GM12891 (cell line): ENCODE measurements around the gene AKIRIN2.

Experiments used
- DNase-seq: peaks from one replicate; pipeline ENCODE4 v3.0.0; 2011; ENCODE audit warnings: low spot score; ENCODE audit not compliant: insufficient read length
- FAIRE-seq: peaks from 2 replicates; lab custom pipeline; 2011; peaks lifted over from hg19 to GRCh38; lab: Jason Lieb, UNC
- PAX5 ChIP-seq: IDR thresholded peaks from 2 replicates; pipeline ENCODE4 v1.6.1; 2011; ENCODE audit warnings: low read length, moderate library complexity, mild to moderate bottlenecking; ENCODE audit not compliant: insufficient read depth, severe bottlenecking
- POLR2A ChIP-seq: IDR thresholded peaks from 2 replicates; pipeline ENCODE4 v1.6.1; 2011; ENCODE audit warnings: low read depth, low read length, control low read depth
- POLR2AphosphoS5 ChIP-seq: IDR thresholded peaks from 2 replicates; pipeline ENCODE4 v1.6.1; 2011; ENCODE audit warnings: low read depth, low read length, control low read depth
- POU2F2 ChIP-seq: IDR thresholded peaks from 2 replicates; pipeline ENCODE4 v1.6.1; 2011; ENCODE audit warnings: low read depth, mild to moderate bottlenecking, control low read depth, low read length, moderate library complexity
- SPI1 ChIP-seq: IDR thresholded peaks from 2 replicates; pipeline ENCODE4 v1.6.1; 2011; ENCODE audit warnings: low read depth, low read length, control low read depth
- TAF1 ChIP-seq: IDR thresholded peaks from 2 replicates; pipeline ENCODE4 v1.6.1; 2011; ENCODE audit warnings: low read depth, low read length, control low read depth

AKIRIN2 gene

DNA sequence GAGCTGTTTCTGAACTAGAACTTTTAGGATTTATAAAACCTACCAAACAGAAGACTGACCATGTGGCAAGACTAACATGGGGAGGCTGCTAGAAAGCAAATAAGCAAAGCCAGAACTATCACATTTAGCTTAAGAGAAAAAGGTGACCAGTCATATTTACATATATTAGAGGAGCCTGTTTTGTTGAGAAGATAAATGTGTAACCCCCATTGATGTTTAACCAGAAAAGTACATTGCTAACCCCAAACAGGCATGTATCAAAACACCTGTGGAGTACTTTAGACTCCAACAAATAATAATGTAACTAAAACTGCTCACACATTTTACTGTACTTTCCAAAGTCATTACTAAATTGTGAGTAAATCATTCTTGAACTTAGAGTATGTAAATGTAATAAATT, 35.0 kb downstream of the AKIRIN2 start:
- TF ChIP-seq SPI1 (no peak), PAX5 (no peak), POLR2AphosphoS5 (no peak), TAF1 (no peak), POU2F2 (no peak), POLR2A (no peak)
- FAIRE-seq (no peak), DNase-seq (no peak)

GRCh38 chr6:87664921-87665485, 37.0 kb downstream of the AKIRIN2 start:
- no peak for TF ChIP-seq SPI1
- no peak for TF ChIP-seq TAF1
- TF ChIP-seq POU2F2 = no peak
- TF ChIP-seq POLR2AphosphoS5 = no peak
- TF ChIP-seq PAX5 = no peak
- no peak for TF ChIP-seq POLR2A
- DNase-seq = no peak
- no peak for FAIRE-seq

DNA sequence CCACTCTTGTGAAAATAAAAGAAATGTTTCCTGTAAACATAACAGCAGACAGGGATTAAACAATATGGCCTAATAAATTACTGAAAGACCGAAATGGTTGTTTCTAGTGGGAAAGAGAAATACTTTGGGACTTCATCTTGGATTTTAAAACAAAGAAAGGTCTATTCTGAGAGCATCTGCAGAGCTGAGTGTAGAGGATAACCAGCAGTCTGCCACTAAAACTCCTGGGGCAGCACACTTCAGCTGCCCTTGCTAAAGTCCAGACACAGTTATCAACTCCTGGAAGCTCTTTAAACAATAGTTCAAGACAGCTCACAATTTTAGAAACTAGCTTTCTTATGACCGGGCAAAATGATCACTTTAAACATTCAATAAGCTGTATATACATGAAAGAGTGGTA, 38.6 kb downstream of the AKIRIN2 start:
- TF ChIP-seq TAF1 (no peak), POLR2AphosphoS5 (no peak), PAX5 (no peak), SPI1 (no peak), POU2F2 (no peak), POLR2A (no peak)
- DNase-seq (no peak), FAIRE-seq (no peak)

GRCh38 chr6:87661503-87661902, 40.5 kb downstream of the AKIRIN2 start:
- FAIRE-seq = no peak
- DNase-seq = no peak
- TF ChIP-seq TAF1 (no peak), POLR2AphosphoS5 (no peak), PAX5 (no peak), POLR2A (no peak)

DNA sequence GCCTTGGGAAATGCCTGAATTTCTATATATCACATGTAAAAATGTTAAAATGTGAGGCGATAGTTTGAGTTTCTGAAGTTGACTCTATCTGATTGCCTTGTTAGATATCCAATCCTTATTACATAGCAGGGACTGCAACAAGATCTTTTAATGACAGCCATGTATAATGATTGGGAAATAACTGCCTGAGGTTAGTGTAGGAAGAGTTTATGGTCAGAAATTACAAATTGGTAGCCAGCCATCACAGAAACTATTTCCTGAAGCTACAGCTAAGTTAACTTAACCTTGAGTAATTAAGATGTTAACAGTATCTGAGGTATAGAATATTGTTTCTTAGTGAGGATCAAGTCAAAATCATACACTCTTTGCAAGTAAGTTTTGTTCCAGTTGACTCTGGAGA, 41.0 kb downstream of the AKIRIN2 start:
- DNase-seq (no peak), FAIRE-seq (no peak)
- no peak for TF ChIP-seq PAX5
- TF ChIP-seq TAF1 = no peak
- no peak for TF ChIP-seq SPI1
- TF ChIP-seq POLR2AphosphoS5 = no peak
- no peak for TF ChIP-seq POLR2A
- TF ChIP-seq POU2F2 = no peak

- TF ChIP-seq POLR2A (no peak), TAF1 (no peak), POU2F2 (no peak), POLR2AphosphoS5 (no peak), SPI1 (no peak), PAX5 (no peak)
- no peak for DNase-seq
- no peak for FAIRE-seq
Measured at GRCh38 chr6:87660226-87660911, 41.7 kb downstream of the AKIRIN2 start.

GRCh38 chr6:87658516-87658915, 43.5 kb downstream of the AKIRIN2 start:
- no peak for DNase-seq
- no peak for TF ChIP-seq POLR2A
- no peak for TF ChIP-seq POU2F2
- no peak for TF ChIP-seq SPI1
- no peak for TF ChIP-seq POLR2AphosphoS5
- no peak for TF ChIP-seq TAF1
- no peak for TF ChIP-seq PAX5
- no peak for FAIRE-seq

DNA sequence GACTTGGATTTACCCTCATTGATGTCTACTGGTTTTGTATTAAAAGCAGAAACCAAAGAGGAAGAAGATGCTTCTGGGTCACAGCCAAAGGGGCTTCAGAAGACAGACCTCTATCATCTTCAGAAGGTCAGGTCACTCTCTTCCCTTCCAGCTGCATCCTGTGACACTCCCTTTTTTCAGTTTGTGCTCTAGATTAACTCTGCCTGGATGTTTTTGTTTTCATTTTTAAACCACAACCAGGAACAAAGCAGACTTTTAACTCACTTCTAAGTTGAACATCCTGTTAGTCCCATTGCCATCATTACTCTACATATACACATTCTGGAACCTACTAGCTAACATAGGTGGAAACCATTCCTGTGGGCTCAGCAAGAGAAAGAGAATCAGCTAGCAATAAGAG, 45.2 kb downstream of the AKIRIN2 start:
- no peak for DNase-seq
- peak; percentile 55 for FAIRE-seq
- TF ChIP-seq POLR2AphosphoS5 (no peak), TAF1 (no peak), SPI1 (no peak), POU2F2 (no peak), PAX5 (no peak), POLR2A (no peak)

DNA sequence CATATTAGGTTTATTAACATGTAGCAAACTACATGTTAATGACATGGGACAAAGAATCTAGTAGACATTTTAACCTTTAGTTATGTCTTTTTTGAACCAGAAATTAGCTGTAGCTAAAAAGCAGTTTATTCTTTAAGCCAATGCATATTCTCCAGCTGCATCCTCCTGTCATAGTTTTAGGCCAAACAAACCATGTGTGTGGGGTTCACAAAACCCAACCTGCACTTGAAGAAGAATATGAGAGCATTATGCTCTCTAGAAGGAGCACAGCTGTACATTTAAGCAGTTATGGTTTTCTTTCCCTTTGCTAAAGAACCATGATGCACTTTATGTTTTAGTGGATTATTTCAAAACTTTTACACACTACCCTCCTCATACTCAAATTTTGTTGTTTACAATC, 46.2 kb downstream of the AKIRIN2 start:
- DNase-seq (no peak), FAIRE-seq (no peak)
- TF ChIP-seq POLR2AphosphoS5 (no peak), PAX5 (no peak), POU2F2 (no peak), TAF1 (no peak), SPI1 (no peak), POLR2A (no peak)
